Gastrocnemius medialis (tissue), 4 donors: ENCODE measurements around the gene CFAP97D1.
"Not testable (repeated sequence)": the region's sequence is repeated elsewhere in the genome, so short reads cannot be mapped to it uniquely, and the experiment has no call there.

Source experiments
- CTCF ChIP-seq, 5 experiments: fragments of 450-650 bp in 3 of 5; fragments of 200-600 bp in 2 of 5; sonication (generic) in 2 of 5; IDR thresholded peaks in 4 of 5; conservative IDR thresholded peaks in 1 of 5; 1 replicate in 4 of 5; 2 replicates in 1 of 5; pipeline ENCODE4 v1.5.1; 2016 to 2019; ENCODE audit warnings: antibody characterized with exemption in 5 of 5, mild to moderate bottlenecking in 3 of 5, moderate library complexity in 3 of 5
- POLR2A ChIP-seq, 2 donors: fragments of 450-650 bp; IDR thresholded peaks; one replicate each; pipeline ENCODE4 v1.6.1; 2017; ENCODE audit warnings: antibody characterized with exemption in 2 of 2, mild to moderate bottlenecking in 2 of 2, moderate library complexity in 2 of 2

GRCh38 chr17:43792668-43793067 is 12.4 kb downstream of the CFAP97D1 start:
- not testable (repeated sequence) for TF ChIP-seq POLR2A (IDR thresholded peaks at IDR 0.05); CTCF (IDR thresholded peaks at IDR 0.05 in 4 of 5, conservative IDR thresholded peaks at IDR 0.05 in 1 of 5)
